ENCODE data around the gene LTBP4. TPM values are rescaled to one million over a fixed set of nuclear protein-coding genes. Genes with fewer than 3 reads are reported as not detected.

The LTBP4 gene
- total and polyA plus RNA-seq, 7 donors, result 31.9 to 206 (median 118) TPM

GRCh38 chr19:40667602-40668001, 66.4 kb downstream of the LTBP4 start:
- no peak for DNase-seq
- peaks cover 27 to 60% (median 35%) of the 10 kb centered on the region in 4 donors for H3K36me3 ChIP-seq
- intact Hi-C loops (cut with DNase I), result no loop called here
- H3K27ac ChIP-seq, result no peak overlapping the region
- no peak overlapping the region for H3K4me3 ChIP-seq
- TF ChIP-seq CTCF (IDR thresholded peaks at IDR 0.05) (no peak), POLR2A (IDR thresholded peaks at IDR 0.05) (no peak)
- H3K27me3 ChIP-seq, result no peaks in the 10 kb centered on the region
- peaks cover 0 to 14% (median 11%) of the 10 kb centered on the region in 4 donors for H3K4me1 ChIP-seq
- WGBS, 2 donors, result 93 to 94% methylated on average over 14 of the region's 14 CpGs
- H3K9me3 ChIP-seq, result no peaks in the 10 kb centered on the region

GRCh38 chr19:40668991-40669614, 67.9 kb downstream of the LTBP4 start:
- TF ChIP-seq CTCF (IDR thresholded peaks at IDR 0.05), result no peak
- TF ChIP-seq POLR2A (IDR thresholded peaks at IDR 0.05), result no peak
- TF ChIP-seq POLR2AphosphoS5 (IDR thresholded peaks at IDR 0.05), result no peak
- TF ChIP-seq EP300 (IDR thresholded peaks at IDR 0.05), result no peak
- H3K4me1 ChIP-seq, result peaks cover 0 to under 1% (median under 1%) of the 10 kb centered on the region in 4 donors
- no peaks in the 10 kb centered on the region for H3K9me3 ChIP-seq
- no peak for DNase-seq
- H3K36me3 ChIP-seq, result peaks cover 42 to 75% (median 49%) of the 10 kb centered on the region in 4 donors
- WGBS, 2 donors, result 94 to 95% methylated on average over 7 of the region's 7 CpGs
- no peaks in the 10 kb centered on the region for H3K27me3 ChIP-seq
- intact Hi-C loops (cut with DNase I), result no loop called here
- H3K4me3 ChIP-seq, result no peak overlapping the region
- H3K27ac ChIP-seq, result no peak overlapping the region

- DNase-seq, result no peak
- H3K27me3 ChIP-seq, result no peaks in the 10 kb centered on the region
- intact Hi-C loops (cut with DNase I), result no loop called here
- TF ChIP-seq CTCF (IDR thresholded peaks at IDR 0.05) (no peak), EP300 (IDR thresholded peaks at IDR 0.05) (no peak), POLR2A (IDR thresholded peaks at IDR 0.05) (no peak), POLR2AphosphoS5 (IDR thresholded peaks at IDR 0.05) (no peak)
- no peak overlapping the region for H3K4me3 ChIP-seq
- peaks cover 48 to 97% (median 62%) of the 10 kb centered on the region in 4 donors for H3K36me3 ChIP-seq
- H3K27ac ChIP-seq, result no peak overlapping the region
- WGBS, 2 donors, result 83 to 85% methylated on average over 9 of the region's 9 CpGs
- no peaks in the 10 kb centered on the region for H3K9me3 ChIP-seq
- H3K4me1 ChIP-seq, result no peaks in the 10 kb centered on the region
These were observed 70.2 kb downstream of the LTBP4 start for GRCh38 chr19:40671404-40671803.

- H3K4me3 ChIP-seq, result no peak overlapping the region
- no peaks in the 10 kb centered on the region for H3K4me1 ChIP-seq
- no peak for TF ChIP-seq CTCF (IDR thresholded peaks at IDR 0.05)
- no peak for TF ChIP-seq POLR2A (IDR thresholded peaks at IDR 0.05)
- no peak for TF ChIP-seq EP300 (IDR thresholded peaks at IDR 0.05)
- no peak for TF ChIP-seq POLR2AphosphoS5 (IDR thresholded peaks at IDR 0.05)
- H3K27ac ChIP-seq, result no peak overlapping the region
- intact Hi-C loops (cut with DNase I), result no loop called here
- DNase-seq, result no peak
- H3K36me3 ChIP-seq, result peaks cover 51 to 99% (median 68%) of the 10 kb centered on the region in 4 donors
- no peaks in the 10 kb centered on the region for H3K9me3 ChIP-seq
- WGBS, 2 donors, result 87 to 91% methylated on average over 2 of the region's 2 CpGs
- no peaks in the 10 kb centered on the region for H3K27me3 ChIP-seq
These were observed 70.9 kb downstream of the LTBP4 start for GRCh38 chr19:40672038-40672437.

All from sigmoid colon (tissue), 7 donors.